ENCODE data around the gene RGS8. TPM values are rescaled to one million over a fixed set of nuclear protein-coding genes. Genes with fewer than 3 reads are reported as not detected.

RGS8 gene
- total and polyA plus RNA-seq, 2 of the 4 experiments (the other 2 are of a cell fraction) = not detected

DNA sequence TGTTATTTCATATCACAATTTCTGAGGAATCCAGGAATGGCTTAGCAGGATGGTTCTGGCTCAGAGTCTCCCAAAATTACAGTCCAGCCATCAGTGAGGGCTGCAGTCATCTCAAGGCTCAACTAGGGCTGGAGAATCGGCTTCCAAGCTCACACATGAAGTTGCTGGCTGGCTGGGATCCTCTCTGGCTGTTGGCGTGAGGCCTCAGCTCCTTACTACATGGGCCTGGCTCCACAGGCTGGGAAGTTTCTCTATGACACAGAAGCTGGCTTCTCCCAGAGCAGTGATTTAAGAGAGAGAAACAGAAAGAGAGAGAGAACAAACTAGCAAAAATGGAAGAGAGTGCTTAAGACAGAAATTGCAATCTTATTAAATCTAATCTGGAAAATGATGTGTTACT lies 38.8 kb upstream of the RGS8 start:
- Histone ChIP-seq H3K27me3 (ENCODE audit: control insufficient read depth, insufficient read depth, low read length) (peaks cover 2% of the 10 kb centered on the region; the same call in 1 of the 2 replicates), H2AK9ac (replicated peaks; ENCODE audit: low read depth, low read length, poor library complexity) (no peak overlapping the region), H2BK120ac (ENCODE audit: low read depth, low read length) (no peak overlapping the region), H3K56ac (ENCODE audit: extremely low read depth, insufficient read depth, low read length) (no peak overlapping the region), H4K20me1 (ENCODE audit: insufficient read depth, low read length) (no peaks in the 10 kb centered on the region), H2AK5ac (ENCODE audit: low read depth, low read length) (no peak overlapping the region), H3K4me2 (ENCODE audit: low read depth, low read length) (no peak overlapping the region), H2BK20ac (ENCODE audit: low read depth, low read length) (no peak overlapping the region), H3K4me3 (ENCODE audit: insufficient read depth, low read depth, low read length) (no peak overlapping the region), H3K4me1 (ENCODE audit: control insufficient read depth, insufficient read depth, low read length) (0 out of 2 replicates have a peak, but pooled peaks cover 3% of the 10 kb centered on the region), H2AFZ (replicated peaks; ENCODE audit: low read length, poor library complexity) (no peak overlapping the region), H2BK5ac (ENCODE audit: low read depth, low read length, poor library complexity, severe bottlenecking) (no peak overlapping the region), H3K14ac (replicated peaks; ENCODE audit: low read depth, low read length) (no peak overlapping the region), H3K9ac (ENCODE audit: low read depth, low read length) (no peak overlapping the region), H3K27ac (ENCODE audit: insufficient read depth, low read length) (no peak overlapping the region), H4K91ac (ENCODE audit: insufficient read depth, low read depth, low read length) (no peak overlapping the region), H3K18ac (ENCODE audit: low read depth, low read length) (no peak overlapping the region), H3K4ac (ENCODE audit: low read depth, low read length) (no peak overlapping the region), H3K9me1 (ENCODE audit: insufficient read depth, low read length) (no peaks in the 10 kb centered on the region; the same call in 1 of the 2 replicates), H4K8ac (ENCODE audit: low read depth in 2 of 2, low read length in 2 of 2) (no peak overlapping the region), H3K9me3 (ENCODE audit: control insufficient read depth, insufficient read depth, low read length) (no peaks in the 10 kb centered on the region), H3K79me1 (ENCODE audit: low read depth in 1 of 2, low read length in 2 of 2) (no peaks in the 10 kb centered on the region), H4K5ac (ENCODE audit: low read depth, low read length) (no peak overlapping the region), H3K36me3 (ENCODE audit: control insufficient read depth, insufficient read depth, low read length) (no peaks in the 10 kb centered on the region), H3K23ac (ENCODE audit: low read depth, low read length) (no peak overlapping the region), H2BK15ac (ENCODE audit: low read depth, low read length) (no peak overlapping the region)
- in situ Hi-C loops (cut with MboI; ENCODE audit: low sequenced_read_pairs) (no loop called here), intact Hi-C loops (cut with micrococcal nuclease) (no loop called here), dilution Hi-C loops (cut with HindIII; ENCODE audit: low sequenced_read_pairs, unreplicated experiment) (no loop called here)
- no peak for ATAC-seq (ENCODE audit: low read depth)
- BruUV-seq (replicated peaks) = no TSS peak
- TF ChIP-seq MAZ (IDR thresholded peaks at IDR 0.05; ENCODE audit: borderline replicate concordance, low read depth, low read length) (no peak), CEBPB (IDR thresholded peaks at IDR 0.05; ENCODE audit: low read depth, low read length) (no peak), NFE2L2 (IDR thresholded peaks at IDR 0.05; ENCODE audit: low read depth, low read length) (no peak)
- no peak for DNase-seq
- 60% methylated on average over 1 of the region's 2 CpGs; no CpG with 5 or more reads in 1 of the 2 experiments for WGBS, 2 experiments (ENCODE audit: extremely low coverage in 2 of 2, insufficient read length in 1 of 2)
- ChIA-PET CTCF (no interaction called here), POLR2A (ENCODE audit: unreplicated experiment) (no interaction called here)

All from IMR-90 (cell line).